Urinary bladder (tissue), 4 donors: ENCODE measurements around the gene ODAD2. TPM values are rescaled to one million over a fixed set of nuclear protein-coding genes. Genes with fewer than 3 reads are reported as not detected.
"Not testable (repeated sequence)": the region's sequence is repeated elsewhere in the genome, so short reads cannot be mapped to it uniquely, and the experiment has no call there.

ENCODE experiments used
- DNase-seq: peaks from one replicate; pipeline ENCODE4 v3.0.0-alpha.2; 2015; ENCODE audit errors: extremely low spot score
- H3K27ac ChIP-seq: one replicate; pipeline ENCODE4 v1.5.1; 2013; ENCODE audit warnings: low read depth, mild to moderate bottlenecking, moderate library complexity
- H3K36me3 ChIP-seq: one replicate; pipeline ENCODE4 v1.6.1; 2013; ENCODE audit warnings: mild to moderate bottlenecking, moderate library complexity; ENCODE audit not compliant: insufficient read depth
- H3K4me1 ChIP-seq: one replicate; pipeline ENCODE4 v1.6.1; 2013; ENCODE audit warnings: mild to moderate bottlenecking, moderate library complexity; ENCODE audit not compliant: insufficient read depth
- H3K4me3 ChIP-seq: one replicate; pipeline ENCODE4 v1.5.1; 2013; ENCODE audit warnings: low read depth, low read length
- WGBS: extraction: QIAGEN DNeasy Blood & Tissue Kit; methylation state at CpG from one replicate; pipeline ENCODE4 v1.1.7; 2013; 5-methylcytosine and 5-hydroxymethylcytosine counted together
- polyA plus RNA-seq: library from polyadenylated mRNA; stranded (reverse); fragments of 200-250 nt; gene quantifications from one replicate; pipeline ENCODE4 v1.2.3, GENCODE V29; 2013
- total RNA-seq: library from RNA; depleted of rRNA; stranded (reverse); fragments of >200 nt; gene quantifications from one replicate; pipeline ENCODE4 v1.2.3, GENCODE V29; 2014
- donor health status: healthy with polysubstance abuse.
- donor health status: healthy.

ODAD2 gene
- total and polyA plus RNA-seq, 2 donors, result 1.6 to 2.7 TPM

DNA sequence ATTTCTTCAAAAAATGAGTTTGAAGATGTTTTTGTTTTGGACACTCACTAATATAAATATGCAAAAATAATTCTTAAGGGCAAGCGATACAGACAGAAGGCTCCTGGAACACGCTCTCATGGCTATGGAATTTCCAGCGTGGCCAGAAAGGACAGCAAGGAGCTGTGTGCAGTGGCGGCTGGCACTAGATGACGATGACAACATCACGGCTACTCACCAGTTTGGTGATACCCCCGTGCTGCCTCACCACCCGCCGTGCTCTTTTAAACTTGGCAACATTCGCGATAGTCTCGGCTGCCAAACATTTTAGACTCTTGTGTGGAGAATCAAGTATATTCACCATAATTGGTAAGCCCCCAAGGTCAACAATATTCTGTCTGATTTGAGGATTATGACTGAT lies 54.9 kb downstream of the ODAD2 start:
- H3K36me3 ChIP-seq, result no peaks in the 10 kb centered on the region
- H3K4me3 ChIP-seq, result no peak overlapping the region
- 92% methylated on average over 12 of the region's 12 CpGs for WGBS
- no peak overlapping the region for H3K27ac ChIP-seq
- H3K4me1 ChIP-seq, result no peaks in the 10 kb centered on the region
- no peak for DNase-seq

GRCh38 chr10:27914888-27915287 lies 84.0 kb downstream of the ODAD2 start:
- H3K36me3 ChIP-seq, result no peaks in the 10 kb centered on the region
- no peak overlapping the region for H3K27ac ChIP-seq
- no peak overlapping the region for H3K4me3 ChIP-seq
- H3K4me1 ChIP-seq, result no peaks in the 10 kb centered on the region
- DNase-seq, result no peak
- WGBS, result 97% methylated on average over 3 of the region's 3 CpGs

GRCh38 chr10:27912231-27912630 lies 86.6 kb downstream of the ODAD2 start:
- Histone ChIP-seq H3K4me1 (no peaks in the 10 kb centered on the region), H3K36me3 (no peaks in the 10 kb centered on the region), H3K4me3 (no peak overlapping the region), H3K27ac (no peak overlapping the region)
- DNase-seq, result no peak
- 33% methylated on average over 3 of the region's 3 CpGs for WGBS

GRCh38 chr10:27911539-27911938 lies 87.3 kb downstream of the ODAD2 start:
- DNase-seq, result no peak
- 61% methylated on average over 4 of the region's 4 CpGs for WGBS
- Histone ChIP-seq H3K27ac (no peak overlapping the region), H3K4me3 (no peak overlapping the region), H3K4me1 (no peaks in the 10 kb centered on the region), H3K36me3 (no peaks in the 10 kb centered on the region)

DNA sequence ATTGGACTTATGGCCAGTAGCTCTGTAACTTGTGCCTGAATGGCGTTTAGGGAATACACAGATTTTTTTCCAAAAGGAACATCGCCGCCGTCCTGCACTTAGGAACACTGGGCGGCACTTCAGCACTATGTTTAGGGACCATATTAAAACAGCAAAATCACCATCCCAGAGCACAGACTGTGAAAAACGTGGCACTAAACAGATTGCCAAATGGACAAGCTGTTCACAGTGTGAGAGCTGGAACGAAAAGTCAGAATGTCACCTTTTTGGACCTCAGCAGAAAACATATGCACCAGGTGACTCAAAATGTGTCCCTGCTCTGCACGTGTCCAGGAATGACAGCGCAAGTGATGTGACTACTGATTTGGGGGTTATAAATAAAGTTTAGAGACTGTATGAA lies 87.9 kb downstream of the ODAD2 start:
- no peak overlapping the region for H3K27ac ChIP-seq
- DNase-seq, result no peak
- WGBS, result 85% methylated on average over 9 of the region's 9 CpGs

GRCh38 chr10:27908231-27908630 lies 90.6 kb downstream of the ODAD2 start:
- 87% methylated on average over 3 of the region's 3 CpGs for WGBS
- no peak for DNase-seq
- Histone ChIP-seq H3K27ac (no peak overlapping the region), H3K36me3 (no peaks in the 10 kb centered on the region), H3K4me3 (no peak overlapping the region), H3K4me1 (no peaks in the 10 kb centered on the region)

More for the DNA sequence above, 87.9 kb downstream of the ODAD2 start:
- H3K36me3 ChIP-seq, result no peaks in the 10 kb centered on the region
- H3K4me1 ChIP-seq, result no peaks in the 10 kb centered on the region
- H3K4me3 ChIP-seq, result no peak overlapping the region

- H3K27ac ChIP-seq, H3K4me1 ChIP-seq, DNase-seq, H3K4me3 ChIP-seq, H3K36me3 ChIP-seq: not testable (repeated sequence)
- 49% methylated on average over 6 of the region's 6 CpGs for WGBS
Measured at GRCh38 chr10:27899485-27899884, 99.4 kb downstream of the ODAD2 start.

DNA sequence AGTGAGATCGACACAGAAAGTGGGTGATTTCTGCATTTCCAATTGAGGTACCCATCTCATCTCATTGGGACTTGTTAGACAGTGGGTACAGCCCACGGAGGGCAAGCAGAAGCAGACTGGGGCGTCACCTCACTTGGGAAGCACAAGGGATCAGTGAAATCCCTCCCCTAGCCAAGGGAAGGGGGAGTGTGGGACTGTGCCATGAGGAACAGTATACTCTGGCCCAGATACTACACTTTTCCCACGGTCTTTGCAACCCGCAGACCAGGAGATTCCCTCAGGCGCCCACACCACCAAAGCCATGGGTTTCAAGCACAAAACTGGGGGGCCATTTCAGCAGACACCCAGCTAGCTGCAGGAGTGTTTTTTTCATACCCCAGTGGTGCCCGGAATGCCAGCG lies 99.8 kb downstream of the ODAD2 start:
- H3K36me3 ChIP-seq, result no peaks in the 10 kb centered on the region
- 92% methylated on average over 8 of the region's 8 CpGs for WGBS
- no peak overlapping the region for H3K27ac ChIP-seq
- H3K4me1 ChIP-seq, result no peaks in the 10 kb centered on the region
- no peak overlapping the region for H3K4me3 ChIP-seq
- no peak for DNase-seq

DNA sequence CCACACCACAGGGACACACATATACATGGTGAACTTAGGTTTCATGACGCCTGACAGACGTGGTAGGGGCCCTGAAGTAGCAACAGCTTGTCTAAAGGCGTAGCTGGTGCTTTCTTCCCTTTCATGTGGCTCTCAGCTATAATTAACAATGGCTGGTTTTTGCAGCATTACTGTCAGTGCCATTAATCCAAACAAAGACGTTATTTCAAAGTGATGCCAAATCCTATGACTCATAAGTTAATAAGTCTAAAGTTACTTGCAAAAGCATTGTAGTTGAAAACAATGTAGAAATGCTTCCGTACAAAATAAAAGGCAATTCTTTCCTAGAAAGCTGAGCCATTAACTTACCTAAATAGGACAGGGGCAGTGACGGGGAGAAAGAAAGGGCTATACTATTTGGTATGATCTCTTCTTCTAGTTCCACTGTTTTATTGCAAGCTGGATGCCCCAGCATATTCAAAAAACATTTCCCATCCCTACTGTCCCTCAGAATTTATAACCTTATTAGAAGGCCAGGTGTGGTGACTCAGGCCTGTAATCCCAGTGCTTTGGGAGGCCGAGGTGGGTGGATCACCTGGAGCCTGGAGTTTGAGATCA lies 105.4 kb downstream of the ODAD2 start:
- H3K4me3 ChIP-seq, result no peak overlapping the region
- DNase-seq, result no peak
- no peak overlapping the region for H3K27ac ChIP-seq
- H3K36me3 ChIP-seq, result no peaks in the 10 kb centered on the region
- H3K4me1 ChIP-seq, result no peaks in the 10 kb centered on the region
- WGBS, result 40% methylated on average over 7 of the region's 7 CpGs

GRCh38 chr10:27890971-27891370 lies 107.9 kb downstream of the ODAD2 start:
- no peak overlapping the region for H3K27ac ChIP-seq
- no peaks in the 10 kb centered on the region for H3K36me3 ChIP-seq
- H3K4me1 ChIP-seq, result no peaks in the 10 kb centered on the region
- DNase-seq, result no peak
- 90% methylated on average over 3 of the region's 3 CpGs for WGBS
- H3K4me3 ChIP-seq, result no peak overlapping the region

- Histone ChIP-seq H3K4me1 (no peaks in the 10 kb centered on the region), H3K36me3 (no peaks in the 10 kb centered on the region), H3K4me3 (no peak overlapping the region), H3K27ac (no peak overlapping the region)
- 86% methylated on average over 2 of the region's 2 CpGs for WGBS
- no peak for DNase-seq
Measured at GRCh38 chr10:27889518-27889917, 109.4 kb downstream of the ODAD2 start.

DNA sequence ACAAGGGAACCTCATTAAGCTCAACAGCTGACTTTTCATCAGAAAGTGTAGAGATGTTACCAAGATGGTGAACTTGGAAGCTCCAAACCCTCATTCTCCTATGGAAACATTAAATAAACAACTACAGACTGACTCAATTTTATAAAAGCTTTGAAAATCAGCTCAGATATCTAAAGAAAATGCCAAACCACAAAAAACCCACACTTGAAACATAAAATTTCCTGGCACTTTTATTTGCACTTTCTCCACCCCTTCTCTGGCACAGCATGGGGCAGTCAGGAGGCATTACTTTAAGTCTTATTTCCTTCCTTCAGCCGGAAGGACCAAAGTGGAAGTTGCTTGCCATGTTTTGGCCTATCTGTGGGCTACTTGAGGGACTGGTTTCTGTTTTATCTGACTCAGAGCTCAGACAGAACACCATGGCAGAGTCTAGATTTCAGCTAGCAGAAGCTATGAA lies 114.7 kb downstream of the ODAD2 start:
- Histone ChIP-seq H3K27ac (no peak overlapping the region), H3K36me3 (no peaks in the 10 kb centered on the region), H3K4me1 (no peaks in the 10 kb centered on the region), H3K4me3 (no peak overlapping the region)
- no peak for DNase-seq
- 88% methylated on average over 1 of the region's 1 CpG for WGBS

DNA sequence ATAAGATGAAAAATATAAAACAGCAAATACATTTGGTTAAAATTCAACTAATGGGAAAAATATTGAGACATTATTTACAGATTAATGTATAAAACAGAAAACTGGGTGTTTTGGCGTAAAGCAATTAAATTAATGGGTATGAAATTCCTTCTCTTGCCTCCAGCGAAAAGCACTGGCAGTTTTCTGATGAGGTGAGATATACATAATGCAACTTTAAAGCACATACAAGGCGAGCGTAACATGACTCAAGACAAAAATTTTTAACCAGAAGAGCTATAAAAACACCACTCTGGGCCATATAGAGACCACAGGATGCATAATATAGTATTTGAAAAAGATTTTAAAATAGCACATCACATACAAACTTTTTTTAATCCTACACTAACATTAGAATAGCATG lies 120.6 kb downstream of the ODAD2 start:
- Histone ChIP-seq H3K27ac (no peak overlapping the region), H3K4me3 (no peak overlapping the region), H3K4me1 (no peaks in the 10 kb centered on the region), H3K36me3 (no peaks in the 10 kb centered on the region)
- DNase-seq, result no peak
- WGBS, result 94% methylated on average over 4 of the region's 4 CpGs

DNA sequence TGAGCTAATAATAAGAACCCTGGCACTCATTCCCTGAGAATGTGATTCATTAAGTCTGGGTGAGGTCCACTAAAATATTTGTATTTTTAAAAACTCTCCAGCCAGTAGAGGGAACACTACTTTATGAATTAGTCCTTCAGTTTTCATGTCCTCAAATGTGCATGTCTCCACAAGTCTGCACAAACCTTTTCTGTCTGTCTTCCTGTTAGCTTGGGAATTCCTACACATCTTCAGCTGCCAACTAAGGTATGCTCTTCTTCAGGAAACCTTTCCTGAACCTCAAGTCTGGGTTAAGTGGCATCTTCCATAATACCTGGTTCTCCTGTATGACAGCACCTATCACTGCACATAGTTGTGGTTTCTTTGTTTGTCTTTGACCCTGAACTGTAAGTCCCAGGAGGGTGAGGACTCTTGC lies 133.7 kb downstream of the ODAD2 start:
- no peaks in the 10 kb centered on the region for H3K36me3 ChIP-seq
- H3K4me1 ChIP-seq, result no peaks in the 10 kb centered on the region
- H3K27ac ChIP-seq, result no peak overlapping the region
- no peak for DNase-seq
- H3K4me3 ChIP-seq, result no peak overlapping the region

GRCh38 chr10:27861781-27862180 lies 137.1 kb downstream of the ODAD2 start:
- DNase-seq, result no peak
- H3K27ac ChIP-seq, result no peak overlapping the region

More at GRCh38 chr10:27861781-27862180, 137.1 kb downstream of the ODAD2 start:
- no peaks in the 10 kb centered on the region for H3K36me3 ChIP-seq
- no peak overlapping the region for H3K4me3 ChIP-seq
- no peaks in the 10 kb centered on the region for H3K4me1 ChIP-seq
- WGBS, result 89% methylated on average over 4 of the region's 4 CpGs
